22Rv1 (cell line): ENCODE results near the gene FCMR.

Experiments used
- ZFX ChIP-seq: fragments of 450-650 bp; IDR thresholded peaks from 2 replicates; pipeline ENCODE4 v1.6.1; 2017; ENCODE audit warnings: antibody characterized with exemption, borderline replicate concordance
- TF ChIP-seq, protein P1 (sequence below): fragments of 450-650 bp; IDR thresholded peaks from 2 replicates; pipeline ENCODE4 v1.5.1; 2017; ENCODE audit warnings: mild to moderate bottlenecking

- TF ChIP-seq, protein P1, sequence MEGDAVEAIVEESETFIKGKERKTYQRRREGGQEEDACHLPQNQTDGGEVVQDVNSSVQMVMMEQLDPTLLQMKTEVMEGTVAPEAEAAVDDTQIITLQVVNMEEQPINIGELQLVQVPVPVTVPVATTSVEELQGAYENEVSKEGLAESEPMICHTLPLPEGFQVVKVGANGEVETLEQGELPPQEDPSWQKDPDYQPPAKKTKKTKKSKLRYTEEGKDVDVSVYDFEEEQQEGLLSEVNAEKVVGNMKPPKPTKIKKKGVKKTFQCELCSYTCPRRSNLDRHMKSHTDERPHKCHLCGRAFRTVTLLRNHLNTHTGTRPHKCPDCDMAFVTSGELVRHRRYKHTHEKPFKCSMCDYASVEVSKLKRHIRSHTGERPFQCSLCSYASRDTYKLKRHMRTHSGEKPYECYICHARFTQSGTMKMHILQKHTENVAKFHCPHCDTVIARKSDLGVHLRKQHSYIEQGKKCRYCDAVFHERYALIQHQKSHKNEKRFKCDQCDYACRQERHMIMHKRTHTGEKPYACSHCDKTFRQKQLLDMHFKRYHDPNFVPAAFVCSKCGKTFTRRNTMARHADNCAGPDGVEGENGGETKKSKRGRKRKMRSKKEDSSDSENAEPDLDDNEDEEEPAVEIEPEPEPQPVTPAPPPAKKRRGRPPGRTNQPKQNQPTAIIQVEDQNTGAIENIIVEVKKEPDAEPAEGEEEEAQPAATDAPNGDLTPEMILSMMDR, result no peak
- no peak for TF ChIP-seq ZFX
Observed at GRCh38 chr1:206883876-206884275, 37.9 kb downstream of the FCMR start.
